OCI-LY3 (cell line): ENCODE measurements around the gene SFMBT1.

ENCODE experiments used
- EZH2phosphoT487 ChIP-seq: fragments of 200-600 bp; shearing (Covaris generic); IDR thresholded peaks from 2 replicates; pipeline ENCODE4 v1.6.1; 2018; ENCODE audit warnings: antibody characterized with exemption, mixed run types, low read depth
- TF ChIP-seq, protein P1 (sequence below): fragments of 200-600, 300-600 bp; sonication (generic); IDR thresholded peaks from 2 replicates; pipeline ENCODE4 v1.5.1; 2014; ENCODE audit warnings: antibody characterized with exemption, low read length, low read depth

- TF ChIP-seq, protein P1, sequence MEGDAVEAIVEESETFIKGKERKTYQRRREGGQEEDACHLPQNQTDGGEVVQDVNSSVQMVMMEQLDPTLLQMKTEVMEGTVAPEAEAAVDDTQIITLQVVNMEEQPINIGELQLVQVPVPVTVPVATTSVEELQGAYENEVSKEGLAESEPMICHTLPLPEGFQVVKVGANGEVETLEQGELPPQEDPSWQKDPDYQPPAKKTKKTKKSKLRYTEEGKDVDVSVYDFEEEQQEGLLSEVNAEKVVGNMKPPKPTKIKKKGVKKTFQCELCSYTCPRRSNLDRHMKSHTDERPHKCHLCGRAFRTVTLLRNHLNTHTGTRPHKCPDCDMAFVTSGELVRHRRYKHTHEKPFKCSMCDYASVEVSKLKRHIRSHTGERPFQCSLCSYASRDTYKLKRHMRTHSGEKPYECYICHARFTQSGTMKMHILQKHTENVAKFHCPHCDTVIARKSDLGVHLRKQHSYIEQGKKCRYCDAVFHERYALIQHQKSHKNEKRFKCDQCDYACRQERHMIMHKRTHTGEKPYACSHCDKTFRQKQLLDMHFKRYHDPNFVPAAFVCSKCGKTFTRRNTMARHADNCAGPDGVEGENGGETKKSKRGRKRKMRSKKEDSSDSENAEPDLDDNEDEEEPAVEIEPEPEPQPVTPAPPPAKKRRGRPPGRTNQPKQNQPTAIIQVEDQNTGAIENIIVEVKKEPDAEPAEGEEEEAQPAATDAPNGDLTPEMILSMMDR = no peak
- TF ChIP-seq EZH2phosphoT487 = no peak
Measured at GRCh38 chr3:52871761-52872160, 174.1 kb downstream of the SFMBT1 start.
